NCI-H128 (cell line): ENCODE measurements around the gene KIF14.
"Not testable (repeated sequence)": the region's sequence is repeated elsewhere in the genome, so short reads cannot be mapped to it uniquely, and the experiment has no call there.

ENCODE experiments used
- DNase-seq: peaks from one replicate; lab custom pipeline; 2025; ENCODE audit not compliant: unreplicated experiment; lab: John Stamatoyannopoulos, UW

KIF14 gene

GRCh38 chr1:200636681-200637080 is 16.1 kb upstream of the KIF14 start:
- DNase-seq, result no peak

- DNase-seq, result no peak
These were observed 13.9 kb upstream of the KIF14 start for GRCh38 chr1:200634261-200635122.

GRCh38 chr1:200631375-200631774 is 10.8 kb upstream of the KIF14 start:
- no peak for DNase-seq

DNA sequence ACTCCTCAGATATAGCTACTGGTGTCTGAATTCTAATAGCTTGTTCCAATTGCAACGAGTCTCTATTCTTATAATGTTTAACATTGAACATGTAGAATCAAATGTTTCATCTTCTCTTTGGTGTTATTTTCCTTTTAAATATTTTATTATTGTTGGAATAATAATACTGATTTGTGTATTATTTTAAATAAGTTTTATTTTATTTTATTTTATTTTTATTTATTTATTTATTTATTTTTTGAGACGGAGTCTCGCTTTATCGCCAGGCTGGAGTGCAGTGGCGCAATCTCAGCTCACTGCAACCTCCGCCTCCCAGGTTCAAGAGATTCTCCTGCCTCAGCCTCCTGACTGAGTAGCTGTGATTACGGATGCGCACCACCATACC is 10.0 kb upstream of the KIF14 start:
- not testable (repeated sequence) for DNase-seq

- DNase-seq, result no peak
These were observed 9.4 kb upstream of the KIF14 start for GRCh38 chr1:200629876-200630514.

DNA sequence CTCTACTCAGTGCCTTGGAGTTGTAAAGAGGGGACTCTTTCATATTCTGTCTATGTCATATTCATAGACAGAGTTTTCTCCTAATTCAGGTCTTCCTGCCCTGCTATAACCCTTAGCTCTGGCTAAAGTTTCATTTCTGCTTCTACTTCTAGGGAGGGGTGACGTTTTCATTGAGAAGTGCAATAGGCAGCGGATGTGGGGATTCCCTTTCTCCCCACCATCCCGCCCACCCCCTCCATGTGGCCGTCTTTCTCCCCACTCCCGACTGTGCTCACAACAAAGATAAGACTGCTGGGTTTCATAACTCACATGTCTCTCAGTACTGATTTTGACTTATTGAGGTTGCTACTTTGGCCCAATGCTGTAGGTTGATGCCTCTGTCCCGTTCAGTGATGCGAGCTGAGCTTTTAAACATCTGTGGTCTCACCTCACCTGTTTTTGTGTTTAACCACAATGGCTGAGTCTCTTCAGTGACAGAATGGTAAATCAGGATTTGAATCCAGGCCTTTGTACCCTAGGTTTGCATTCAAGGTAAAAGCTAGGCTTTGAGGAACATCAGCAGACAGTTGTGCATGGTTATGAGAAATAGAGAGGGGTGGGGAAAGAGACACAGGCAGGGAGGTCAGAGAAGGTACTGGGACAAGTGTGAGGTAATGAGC is 7.8 kb upstream of the KIF14 start:
- DNase-seq, result no peak

- no peak for DNase-seq
These were observed 7.1 kb upstream of the KIF14 start for GRCh38 chr1:200627575-200628222.

DNA sequence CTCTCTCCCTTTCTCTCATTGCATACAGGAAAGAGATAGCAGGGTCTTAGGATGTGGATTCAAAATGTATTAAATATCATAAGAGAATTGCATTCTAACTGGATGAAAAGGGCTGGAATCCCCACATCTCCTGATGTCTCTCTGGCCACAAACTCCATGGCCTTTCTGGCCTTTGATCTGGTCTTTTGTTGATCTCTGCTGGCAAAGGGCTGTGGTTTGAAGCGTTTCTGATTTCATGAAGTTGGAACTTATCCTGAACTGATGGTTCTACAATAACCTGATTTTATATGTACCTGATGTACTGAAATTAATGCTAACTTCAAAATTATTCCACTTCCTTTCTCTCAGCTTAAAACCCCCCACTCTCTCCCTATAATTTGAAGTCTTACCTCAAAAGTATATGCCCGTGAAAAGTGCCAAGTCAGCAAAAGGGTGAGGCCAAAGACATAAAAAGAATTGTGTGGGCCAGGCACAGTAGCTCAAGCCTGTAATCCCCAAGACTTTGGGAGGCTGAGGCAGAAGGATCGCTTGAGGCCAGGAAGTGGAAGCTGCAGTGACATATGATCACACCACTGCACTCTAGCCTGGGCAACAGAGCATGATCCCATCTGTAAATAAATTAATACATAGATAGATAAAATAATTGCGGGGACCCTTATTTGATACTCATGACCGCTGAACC is 6.4 kb upstream of the KIF14 start:
- no peak for DNase-seq

GRCh38 chr1:200625381-200625824 is 4.9 kb upstream of the KIF14 start:
- no peak for DNase-seq

DNA sequence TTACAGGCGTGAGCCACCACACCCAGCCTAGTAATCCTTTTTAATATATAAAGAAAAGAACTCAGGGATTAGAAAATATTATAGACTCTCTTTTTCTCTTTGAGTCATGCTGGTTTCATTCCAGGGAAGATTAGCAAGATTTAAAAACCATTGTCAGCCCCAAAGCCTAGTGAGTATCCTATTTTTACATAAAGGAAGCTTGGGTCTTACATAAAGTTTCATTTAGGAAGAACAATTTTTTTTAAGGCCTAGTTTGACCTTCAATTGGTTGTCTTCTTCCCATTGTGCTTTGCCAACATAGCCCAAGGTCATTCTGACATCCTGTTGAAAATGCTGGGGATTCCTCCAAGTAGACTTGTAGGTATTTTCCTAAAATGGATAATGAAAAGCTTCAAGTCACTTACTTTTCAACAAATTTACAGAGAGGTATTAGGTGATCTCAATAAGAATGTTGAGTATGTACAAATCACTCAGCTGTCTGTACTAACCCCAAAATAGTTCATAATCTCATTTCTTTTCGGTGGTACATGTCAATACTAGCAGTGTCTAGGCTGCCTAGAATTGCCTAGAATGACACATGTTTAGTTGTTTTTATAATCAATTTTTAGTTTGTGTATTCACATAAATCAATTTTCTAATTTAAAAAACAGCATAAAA is 4.3 kb upstream of the KIF14 start:
- DNase-seq, result no peak

- no peak for DNase-seq
These were observed 668 bp downstream of the KIF14 start for GRCh38 chr1:200619894-200620272.

DNA sequence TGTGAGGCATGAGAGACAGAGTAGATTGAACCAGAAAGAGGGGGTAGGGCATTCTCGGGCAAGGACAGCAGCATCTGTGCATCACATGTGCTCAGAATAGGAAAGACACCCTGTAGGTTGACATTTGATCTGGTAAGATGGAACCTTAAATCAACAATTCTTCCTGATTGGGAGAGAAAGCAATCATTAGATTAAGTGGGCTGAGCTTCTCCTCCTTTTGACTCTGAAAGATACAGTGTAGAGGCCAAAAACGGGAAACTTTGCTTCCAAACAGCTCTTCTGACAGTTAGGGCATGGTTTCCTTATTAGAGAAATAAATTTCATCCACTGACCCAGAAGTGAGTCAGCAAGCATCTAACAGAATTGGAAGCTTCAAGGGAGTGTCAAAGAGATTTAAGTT is 9.7 kb downstream of the KIF14 start:
- DNase-seq, result no peak

GRCh38 chr1:200602632-200603031 is 17.9 kb downstream of the KIF14 start:
- no peak for DNase-seq

DNA sequence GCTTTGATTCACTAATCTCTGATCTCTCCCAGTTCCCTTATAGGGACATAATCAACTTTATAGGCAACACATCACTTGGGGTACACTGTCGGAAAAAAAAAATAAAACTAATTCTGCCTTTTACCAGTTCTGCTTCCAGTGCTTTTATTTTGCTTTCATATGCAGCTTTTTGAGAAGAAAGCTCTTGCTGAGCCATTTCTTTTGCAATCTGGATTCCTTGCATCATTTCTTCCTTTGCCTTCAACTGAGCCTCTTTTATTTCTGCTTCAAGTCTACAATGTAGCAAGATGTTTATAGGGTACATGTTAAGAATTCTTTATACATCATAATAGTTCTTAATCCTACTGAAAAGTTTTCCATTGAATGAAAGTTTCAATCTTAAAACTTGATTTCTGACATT is 30.6 kb downstream of the KIF14 start:
- no peak for DNase-seq

DNA sequence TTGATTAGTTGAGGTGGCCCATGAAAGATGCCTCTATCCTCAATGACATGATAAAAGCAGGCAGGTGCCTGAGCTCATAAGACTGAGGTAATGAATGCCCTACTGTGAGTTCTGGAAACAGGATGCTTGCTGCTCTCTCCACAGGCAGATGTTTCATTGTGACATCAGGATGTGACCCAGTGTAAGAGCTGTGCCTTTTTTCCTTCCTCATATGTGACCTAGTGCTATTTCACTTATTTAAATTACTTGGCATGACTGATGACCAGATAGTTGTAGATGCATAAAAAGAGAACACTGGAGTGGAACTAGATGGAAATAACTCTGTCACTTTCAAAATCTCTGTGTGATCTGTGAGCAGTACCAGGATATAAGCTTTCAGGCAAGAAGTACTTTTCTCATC is 31.9 kb downstream of the KIF14 start:
- DNase-seq, result no peak

GRCh38 chr1:200564319-200564718 is 56.2 kb downstream of the KIF14 start:
- no peak for DNase-seq

- DNase-seq, result no peak
These were observed 58.7 kb downstream of the KIF14 start for GRCh38 chr1:200561856-200562214.

DNA sequence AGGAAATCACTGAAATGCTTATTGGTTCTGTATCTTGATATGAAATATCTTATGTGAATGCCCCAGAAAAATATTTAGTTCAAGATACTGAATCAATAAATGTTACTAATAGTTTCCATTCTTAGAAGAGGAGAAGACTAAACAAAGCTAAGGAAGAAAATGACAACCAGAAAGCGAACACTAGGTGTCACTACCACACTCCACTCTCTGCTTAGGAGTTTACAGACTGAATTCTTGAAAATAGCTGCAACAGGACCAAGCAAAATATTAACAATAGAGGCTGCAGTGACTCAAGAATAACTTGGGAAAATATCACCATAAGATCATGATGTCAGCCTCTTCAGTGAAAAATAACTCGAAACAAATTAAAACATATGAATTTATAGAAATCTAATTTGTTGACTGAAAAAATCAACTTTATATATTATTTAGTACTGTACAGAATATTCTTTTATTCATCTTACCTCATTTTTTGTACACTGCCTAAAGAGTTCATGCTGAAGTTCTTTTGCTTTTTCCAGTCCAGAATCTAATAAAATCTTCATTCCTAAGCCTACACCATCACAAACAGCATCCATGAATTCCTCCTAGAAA is 61.6 kb downstream of the KIF14 start:
- no peak for DNase-seq

GRCh38 chr1:200556002-200556401 is 64.5 kb downstream of the KIF14 start:
- DNase-seq, result no peak

GRCh38 chr1:200552737-200553136 is 67.8 kb downstream of the KIF14 start:
- DNase-seq, result not testable (repeated sequence)
